Measurements from ENCODE around the gene CHPT1. TPM values are rescaled to one million over a fixed set of nuclear protein-coding genes. Genes with fewer than 3 reads are reported as not detected.

CHPT1 gene
- total RNA-seq, 3 donors from 2014 or later = 86.7 to 98.2 (median 97.2) TPM

GRCh38 chr12:101666052-101666728 is 31.2 kb upstream of the CHPT1 start:
- Histone ChIP-seq H3K4me1 (ENCODE audit: low read depth) (no peaks in the 10 kb centered on the region), H3K9me3 (no peaks in the 10 kb centered on the region), H3K4me3 (no peak overlapping the region), H3K36me3 (ENCODE audit: low read depth) (no peaks in the 10 kb centered on the region)
- intact Hi-C loops (cut with DNase I, micrococcal nuclease) = no loop called here
- TF ChIP-seq CTCF (IDR thresholded peaks at IDR 0.05) = no peak
- no peak for DNase-seq
- no peak for ATAC-seq

- Histone ChIP-seq H3K36me3 (ENCODE audit: low read depth) (no peaks in the 10 kb centered on the region), H3K4me1 (ENCODE audit: low read depth) (peaks cover 2% of the 10 kb centered on the region), H3K4me3 (no peak overlapping the region), H3K9me3 (no peaks in the 10 kb centered on the region)
- intact Hi-C loops (cut with DNase I, micrococcal nuclease) = no loop called here
- DNase-seq (no peak), ATAC-seq (no peak)
- no peak for TF ChIP-seq CTCF (IDR thresholded peaks at IDR 0.05)
These were observed 29.8 kb upstream of the CHPT1 start for GRCh38 chr12:101667591-101667990.

GRCh38 chr12:101670007-101670671 is 27.3 kb upstream of the CHPT1 start:
- ATAC-seq (peak; percentile 84), DNase-seq (peak in 1 of 3 donors; percentile 67)
- Histone ChIP-seq H3K4me1 (ENCODE audit: low read depth) (peaks cover 6% of the 10 kb centered on the region), H3K4me3 (no peak overlapping the region), H3K36me3 (ENCODE audit: low read depth) (no peaks in the 10 kb centered on the region), H3K9me3 (no peaks in the 10 kb centered on the region)
- TF ChIP-seq CTCF (IDR thresholded peaks at IDR 0.05) = no peak
- intact Hi-C loops (cut with DNase I, micrococcal nuclease) = no loop called here

- DNase-seq (peak; percentile 43 to 56 (median 44)), ATAC-seq (peak; percentile 77)
- no peaks in the 10 kb centered on the region for H3K9me3 ChIP-seq
These were observed 26.2 kb upstream of the CHPT1 start for GRCh38 chr12:101671157-101671791.

GRCh38 chr12:101671833-101672232 is 25.6 kb upstream of the CHPT1 start:
- Histone ChIP-seq H3K4me3 (no peak overlapping the region), H3K4me1 (ENCODE audit: low read depth) (peaks cover 11% of the 10 kb centered on the region), H3K36me3 (ENCODE audit: low read depth) (no peaks in the 10 kb centered on the region), H3K9me3 (no peaks in the 10 kb centered on the region)
- ATAC-seq (peak; percentile 22), DNase-seq (no peak)
- intact Hi-C loops (cut with DNase I, micrococcal nuclease) = no loop called here
- TF ChIP-seq CTCF (IDR thresholded peaks at IDR 0.05) = no peak

More at GRCh38 chr12:101671157-101671791, 26.2 kb upstream of the CHPT1 start:
- no peak overlapping the region for H3K4me3 ChIP-seq
- TF ChIP-seq CTCF (IDR thresholded peaks at IDR 0.05) = no peak
- H3K4me1 ChIP-seq (ENCODE audit: low read depth) = peaks cover 6% of the 10 kb centered on the region
- intact Hi-C loops (cut with DNase I, micrococcal nuclease) = no loop called here
- H3K36me3 ChIP-seq (ENCODE audit: low read depth) = no peaks in the 10 kb centered on the region
